ENCODE results near the gene DSCAML1.

Gene DSCAML1

DNA sequence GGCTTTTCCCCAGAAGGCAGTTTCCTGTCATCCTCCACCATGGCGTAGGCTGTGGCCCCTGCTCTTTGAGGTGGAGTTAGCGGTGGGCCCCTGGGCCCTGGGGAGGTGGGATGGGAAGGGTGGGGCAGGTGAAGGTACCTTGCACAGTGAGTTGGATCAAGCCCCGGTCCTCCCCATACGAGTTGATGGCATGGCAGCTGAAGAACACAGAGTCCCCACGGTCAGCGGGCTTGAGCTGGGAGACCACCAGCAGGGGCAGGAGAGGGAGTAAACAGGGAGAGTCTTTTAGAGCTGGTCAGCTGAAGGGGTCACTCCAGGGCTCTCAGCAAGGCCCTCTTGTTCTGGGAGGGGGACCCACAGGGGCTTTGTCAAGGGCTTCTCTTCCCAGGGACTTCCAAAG is 316.0 kb downstream of the DSCAML1 start:
- TF ChIP-seq, protein P1, sequence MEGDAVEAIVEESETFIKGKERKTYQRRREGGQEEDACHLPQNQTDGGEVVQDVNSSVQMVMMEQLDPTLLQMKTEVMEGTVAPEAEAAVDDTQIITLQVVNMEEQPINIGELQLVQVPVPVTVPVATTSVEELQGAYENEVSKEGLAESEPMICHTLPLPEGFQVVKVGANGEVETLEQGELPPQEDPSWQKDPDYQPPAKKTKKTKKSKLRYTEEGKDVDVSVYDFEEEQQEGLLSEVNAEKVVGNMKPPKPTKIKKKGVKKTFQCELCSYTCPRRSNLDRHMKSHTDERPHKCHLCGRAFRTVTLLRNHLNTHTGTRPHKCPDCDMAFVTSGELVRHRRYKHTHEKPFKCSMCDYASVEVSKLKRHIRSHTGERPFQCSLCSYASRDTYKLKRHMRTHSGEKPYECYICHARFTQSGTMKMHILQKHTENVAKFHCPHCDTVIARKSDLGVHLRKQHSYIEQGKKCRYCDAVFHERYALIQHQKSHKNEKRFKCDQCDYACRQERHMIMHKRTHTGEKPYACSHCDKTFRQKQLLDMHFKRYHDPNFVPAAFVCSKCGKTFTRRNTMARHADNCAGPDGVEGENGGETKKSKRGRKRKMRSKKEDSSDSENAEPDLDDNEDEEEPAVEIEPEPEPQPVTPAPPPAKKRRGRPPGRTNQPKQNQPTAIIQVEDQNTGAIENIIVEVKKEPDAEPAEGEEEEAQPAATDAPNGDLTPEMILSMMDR (IDR thresholded peaks at IDR 0.05; ENCODE audit: insufficient read depth, low read depth, low read length, missing control alignments), result no peak
- H3K4me3 ChIP-seq (ENCODE audit: low read depth, low read length), result no peak overlapping the region
- DNase-seq (ENCODE audit: low read depth), result no peak

DNA sequence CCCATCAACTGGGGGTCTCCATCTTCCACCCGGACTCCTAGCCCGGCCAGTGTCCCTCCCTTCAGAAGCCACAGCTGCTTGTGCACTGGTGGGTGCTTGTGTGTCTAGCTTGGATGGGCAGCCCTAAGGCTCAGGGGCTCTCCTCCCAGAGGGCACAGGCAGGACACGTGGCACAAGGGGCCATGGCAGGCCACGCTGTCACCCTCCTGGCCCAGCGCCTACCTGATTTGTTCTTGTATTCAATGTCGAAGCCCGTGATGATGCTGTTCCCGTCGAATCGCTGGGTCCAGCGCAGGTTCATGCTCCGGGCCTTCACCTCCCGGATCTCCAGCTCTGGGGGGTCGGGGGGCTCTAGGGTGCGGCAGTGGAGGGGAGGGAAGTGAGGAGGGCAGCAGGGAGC is 316.8 kb downstream of the DSCAML1 start:
- TF ChIP-seq, protein P1 (IDR thresholded peaks at IDR 0.05; ENCODE audit: insufficient read depth, low read depth, low read length, missing control alignments), result no peak
- DNase-seq (ENCODE audit: low read depth), result no peak
- H3K4me3 ChIP-seq (ENCODE audit: low read depth, low read length), result no peak overlapping the region

DNA sequence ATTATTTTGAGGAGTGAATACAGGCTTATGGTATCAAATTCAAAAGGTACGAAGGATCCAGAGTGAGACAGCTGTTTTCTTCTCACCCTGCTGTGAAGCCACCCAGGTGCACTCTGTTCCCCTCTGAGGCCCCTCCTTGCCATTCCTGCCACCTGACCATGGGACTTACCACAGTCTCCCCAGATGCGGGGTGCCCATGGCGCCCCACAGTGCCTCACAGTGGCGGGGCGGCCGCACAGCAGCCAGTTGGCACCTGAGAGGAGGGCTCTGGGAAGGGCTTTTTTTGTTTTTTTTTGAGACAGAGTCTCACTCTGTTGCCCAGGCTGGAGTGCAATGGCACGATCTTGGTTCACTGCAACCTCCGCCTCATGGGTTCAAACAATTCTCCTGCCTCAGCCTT is 317.6 kb downstream of the DSCAML1 start:
- TF ChIP-seq, protein P1 (IDR thresholded peaks at IDR 0.05; ENCODE audit: insufficient read depth, low read depth, low read length, missing control alignments), result peak; percentile 58
- DNase-seq (ENCODE audit: low read depth), result peak; percentile 55

DNA sequence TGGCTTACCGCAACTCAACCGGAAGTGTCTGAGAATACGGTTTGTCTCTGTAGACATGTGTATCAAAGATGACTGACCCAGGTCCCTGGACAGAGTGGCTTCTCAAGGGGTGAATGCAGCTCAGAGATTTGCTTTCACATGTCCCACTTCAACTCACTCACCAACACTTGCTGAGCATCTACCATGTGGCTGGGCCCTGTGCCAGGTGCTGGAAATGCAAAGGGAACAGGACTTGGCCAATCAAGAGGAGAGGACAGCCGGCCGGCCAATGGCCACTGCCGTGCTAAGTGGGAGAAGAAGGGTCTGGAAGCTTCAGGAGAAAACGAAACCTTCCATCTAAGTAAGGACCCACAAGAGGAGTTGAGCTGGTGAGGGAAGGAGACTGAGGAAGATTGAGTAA is 318.1 kb downstream of the DSCAML1 start:
- TF ChIP-seq, protein P1 (IDR thresholded peaks at IDR 0.05; ENCODE audit: insufficient read depth, low read depth, low read length, missing control alignments), result no peak
- H3K4me3 ChIP-seq (ENCODE audit: low read depth, low read length), result no peak overlapping the region
- DNase-seq (ENCODE audit: low read depth), result no peak

More for the DNA sequence above, 317.6 kb downstream of the DSCAML1 start:
- no peak overlapping the region for H3K4me3 ChIP-seq (ENCODE audit: low read depth, low read length)

DNA sequence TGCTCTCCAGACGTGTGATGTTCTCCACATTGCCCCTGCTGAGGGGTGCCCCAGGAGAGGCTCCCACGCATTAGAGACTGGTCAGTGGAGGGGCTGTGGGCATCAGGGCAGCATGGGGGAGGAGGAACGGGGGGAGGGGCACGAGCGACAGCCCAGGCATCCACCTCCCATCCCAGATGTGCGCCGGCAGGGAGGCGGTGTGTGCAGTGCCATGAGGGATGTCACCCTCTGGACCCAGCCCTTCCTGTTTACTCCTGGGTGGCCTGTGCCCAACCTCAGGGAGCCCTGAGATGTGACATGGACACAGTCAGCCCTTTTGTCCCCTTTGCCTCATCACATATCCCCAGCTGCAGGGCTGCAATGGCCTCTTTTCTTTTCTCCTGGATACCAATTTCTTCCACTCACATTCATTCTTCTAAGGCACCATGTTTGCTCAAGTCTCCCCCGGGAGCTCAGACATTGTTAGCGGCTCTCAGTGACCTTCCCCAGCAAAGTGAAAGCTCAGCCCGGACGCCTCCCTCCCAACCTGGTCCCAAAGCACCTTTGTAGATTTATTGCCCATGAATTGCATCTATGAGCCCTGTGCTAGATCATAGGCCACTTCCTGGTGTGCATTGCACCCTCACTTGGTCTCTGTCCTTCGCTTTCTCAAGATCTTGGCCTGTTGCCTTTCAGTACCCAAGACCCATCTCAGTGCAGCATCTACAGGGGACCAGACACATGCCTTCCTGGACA is 318.7 kb downstream of the DSCAML1 start:
- no peak overlapping the region for H3K4me3 ChIP-seq (ENCODE audit: low read depth, low read length)
- TF ChIP-seq, protein P1 (IDR thresholded peaks at IDR 0.05; ENCODE audit: insufficient read depth, low read depth, low read length, missing control alignments), result no peak
- DNase-seq (ENCODE audit: low read depth), result no peak

DNA sequence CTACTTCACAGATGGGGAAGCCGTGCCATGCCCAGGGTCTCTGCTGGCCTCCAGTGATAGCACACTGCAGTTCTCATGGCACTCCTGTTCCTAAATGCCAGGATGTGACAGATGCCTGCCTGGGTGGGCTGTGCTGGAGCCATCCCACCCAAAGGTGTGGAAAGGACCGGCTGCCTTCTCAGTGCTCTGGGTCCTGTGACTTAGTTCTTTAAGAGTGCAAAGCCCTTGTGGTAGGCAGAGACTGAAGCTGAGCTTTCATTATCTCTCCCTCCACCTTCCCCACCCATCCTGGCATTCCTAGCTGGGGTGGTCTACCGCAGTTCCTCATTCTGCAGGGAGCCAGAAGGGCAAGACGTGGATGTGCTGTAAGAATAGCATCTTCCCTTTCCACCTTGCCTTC is 319.3 kb downstream of the DSCAML1 start:
- TF ChIP-seq, protein P1 (IDR thresholded peaks at IDR 0.05; ENCODE audit: insufficient read depth, low read depth, low read length, missing control alignments), result no peak
- H3K4me3 ChIP-seq (ENCODE audit: low read depth, low read length), result no peak overlapping the region
- no peak for DNase-seq (ENCODE audit: low read depth)

Data from GM12865 (cell line).